Gastrocnemius medialis (tissue), 4 donors: Measurements from ENCODE around the gene CD1C.

Experiments
- POLR2A ChIP-seq, 2 donors: fragments of 450-650 bp; IDR thresholded peaks; one replicate each; pipeline ENCODE4 v1.6.1; 2017; ENCODE audit warnings: antibody characterized with exemption in 2 of 2, mild to moderate bottlenecking in 2 of 2, moderate library complexity in 2 of 2
- TF ChIP-seq, protein P1 (sequence below), 5 experiments: fragments of 450-650 bp in 3 of 5; fragments of 200-600 bp in 2 of 5; sonication (generic) in 2 of 5; IDR thresholded peaks in 4 of 5; conservative IDR thresholded peaks in 1 of 5; 1 replicate in 4 of 5; 2 replicates in 1 of 5; pipeline ENCODE4 v1.5.1; 2016 to 2019; ENCODE audit warnings: antibody characterized with exemption in 5 of 5, mild to moderate bottlenecking in 3 of 5, moderate library complexity in 3 of 5

DNA sequence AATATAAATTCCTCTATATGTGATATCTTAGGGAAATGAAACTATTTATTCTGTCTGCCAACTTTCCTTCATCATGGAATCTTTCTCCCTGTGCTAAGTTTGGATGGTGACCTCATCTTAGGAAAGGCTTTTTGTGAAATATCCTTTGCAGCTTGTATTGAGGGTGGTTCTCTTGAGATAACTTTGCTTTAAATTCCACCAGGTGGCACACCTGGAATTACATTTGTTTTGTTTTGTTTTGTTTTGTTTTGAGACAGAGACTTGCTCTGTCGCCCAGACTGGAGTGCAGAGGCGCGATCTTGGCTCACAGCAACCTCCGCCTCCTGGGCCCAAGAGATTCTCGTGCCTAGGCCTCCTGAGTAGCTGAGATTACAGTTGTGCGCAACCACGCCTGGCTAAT lies 43.1 kb upstream of the CD1C start:
- TF ChIP-seq, protein P1, sequence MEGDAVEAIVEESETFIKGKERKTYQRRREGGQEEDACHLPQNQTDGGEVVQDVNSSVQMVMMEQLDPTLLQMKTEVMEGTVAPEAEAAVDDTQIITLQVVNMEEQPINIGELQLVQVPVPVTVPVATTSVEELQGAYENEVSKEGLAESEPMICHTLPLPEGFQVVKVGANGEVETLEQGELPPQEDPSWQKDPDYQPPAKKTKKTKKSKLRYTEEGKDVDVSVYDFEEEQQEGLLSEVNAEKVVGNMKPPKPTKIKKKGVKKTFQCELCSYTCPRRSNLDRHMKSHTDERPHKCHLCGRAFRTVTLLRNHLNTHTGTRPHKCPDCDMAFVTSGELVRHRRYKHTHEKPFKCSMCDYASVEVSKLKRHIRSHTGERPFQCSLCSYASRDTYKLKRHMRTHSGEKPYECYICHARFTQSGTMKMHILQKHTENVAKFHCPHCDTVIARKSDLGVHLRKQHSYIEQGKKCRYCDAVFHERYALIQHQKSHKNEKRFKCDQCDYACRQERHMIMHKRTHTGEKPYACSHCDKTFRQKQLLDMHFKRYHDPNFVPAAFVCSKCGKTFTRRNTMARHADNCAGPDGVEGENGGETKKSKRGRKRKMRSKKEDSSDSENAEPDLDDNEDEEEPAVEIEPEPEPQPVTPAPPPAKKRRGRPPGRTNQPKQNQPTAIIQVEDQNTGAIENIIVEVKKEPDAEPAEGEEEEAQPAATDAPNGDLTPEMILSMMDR (IDR thresholded peaks at IDR 0.05 in 4 of 5, conservative IDR thresholded peaks at IDR 0.05 in 1 of 5), result no peak
- no peak for TF ChIP-seq POLR2A (IDR thresholded peaks at IDR 0.05)
